Activated T-cell treated with anti-CD3 and anti-CD28 coated beads for 1 hour (primary cell): ENCODE results near the gene GABPB2.

Experiments used
- DNase-seq: peaks from one replicate; pipeline ENCODE4 v3.0.0-alpha.2; 2020; ENCODE audit warnings: low read depth

GABPB2 gene

DNA sequence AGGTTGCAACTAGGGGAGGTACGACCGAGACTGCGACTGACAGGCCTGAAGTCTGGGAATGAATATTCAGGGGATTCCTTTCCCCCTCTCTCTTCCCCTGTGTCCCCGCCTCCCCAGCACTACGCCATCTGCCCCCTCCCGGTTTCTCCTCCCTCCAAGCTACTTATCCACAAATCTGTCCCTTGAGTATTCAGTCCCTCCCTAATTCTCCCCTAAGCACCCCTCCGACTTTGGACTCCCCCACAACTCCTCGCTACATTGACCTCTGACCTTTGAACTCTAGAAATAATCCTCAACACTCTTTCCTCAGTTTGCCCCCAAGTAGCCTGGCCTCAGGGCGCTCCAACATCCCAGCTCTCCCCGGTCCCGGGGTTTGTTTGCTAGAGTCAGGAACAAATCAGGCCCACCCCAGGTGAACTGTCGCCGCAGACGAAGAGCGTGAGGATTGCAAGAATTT, 94.7 kb downstream of the GABPB2 start:
- no peak for DNase-seq

- peak; percentile 90 for DNase-seq
Observed at GRCh38 chr1:151165738-151166504, 95.4 kb downstream of the GABPB2 start, which contains the start of the genes LYSMD1 and SCNM1. LYSMD1 (minus strand) TSS chr1:151165902; CDS start chr1:151165258, 644 bp downstream. SCNM1 (plus strand) TSS chr1:151166144; CDS start chr1:151166153, 9 bp downstream.

DNA sequence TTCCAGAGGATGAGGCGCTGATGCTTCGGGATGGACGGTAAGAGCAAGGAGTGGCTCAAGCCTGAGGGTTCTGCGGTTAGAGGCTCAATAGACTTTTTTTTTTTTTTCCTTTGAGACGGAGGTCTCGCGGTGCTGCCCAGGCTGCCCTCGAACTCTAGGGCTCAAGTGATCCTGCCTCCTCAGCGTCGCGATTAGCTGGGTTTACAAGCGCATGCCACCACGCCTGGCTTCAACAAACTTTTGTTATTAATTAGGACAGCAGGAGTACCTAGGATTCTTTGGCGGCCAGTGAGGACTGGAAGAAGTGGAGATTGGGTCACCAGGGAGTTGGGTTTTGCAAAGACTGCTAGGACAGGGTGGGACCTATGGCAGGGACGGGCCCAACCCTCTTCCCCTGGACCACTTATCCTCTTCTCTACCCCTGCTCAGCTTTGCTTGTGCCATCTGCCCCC, 96.0 kb downstream of the GABPB2 start:
- DNase-seq = no peak

DNA sequence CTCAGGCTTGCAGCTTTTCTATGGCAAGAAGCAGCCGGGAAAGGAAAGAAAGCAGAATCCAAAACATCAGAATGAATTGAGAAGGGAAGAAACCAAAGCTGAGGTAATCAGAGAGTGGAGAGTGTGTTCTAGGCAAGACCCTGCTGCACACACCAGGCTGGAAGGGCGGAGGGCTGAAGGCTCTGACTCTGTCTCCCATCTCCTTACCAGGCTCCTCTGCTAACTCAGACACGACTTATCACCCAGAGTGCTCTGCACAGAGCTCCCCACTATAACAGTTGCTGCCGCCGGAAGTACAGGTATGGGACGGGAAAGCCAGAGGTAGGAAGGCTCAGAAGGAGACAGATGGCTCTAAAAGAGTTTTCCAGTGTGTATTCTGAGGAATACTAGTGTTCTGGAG, 96.6 kb downstream of the GABPB2 start:
- DNase-seq = no peak

DNA sequence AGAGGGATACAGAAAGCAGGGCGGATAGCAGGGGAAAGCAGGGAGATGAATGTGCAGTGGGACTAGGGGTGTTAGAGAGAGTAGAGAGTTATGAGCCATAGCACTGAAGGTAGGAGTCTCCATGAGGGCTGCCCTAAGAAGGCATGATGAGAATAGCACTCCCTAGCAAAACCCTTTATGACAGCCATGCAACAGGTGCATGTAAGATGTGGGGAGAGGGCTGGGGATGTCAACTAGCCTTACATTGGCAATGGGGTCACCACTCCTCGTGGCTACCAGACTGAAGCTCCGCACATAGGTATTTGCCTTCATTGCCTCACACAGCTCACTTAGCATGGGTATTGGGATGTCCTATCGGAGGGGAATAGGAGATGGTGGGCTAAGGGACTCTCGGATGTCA, 100.6 kb downstream of the GABPB2 start:
- DNase-seq = no peak
